GM19452 (cell line): ENCODE measurements around the gene IGFBP6.
A peak's percentile ranks its signal among the peaks of the same experiment; 100 is the strongest.

ENCODE experiments used
- ATAC-seq: cut with Tn5 transposase; IDR thresholded peaks from one replicate; pipeline ENCODE4 v1.9.1; 2021; ENCODE audit not compliant: unreplicated experiment

Gene IGFBP6, protein sequence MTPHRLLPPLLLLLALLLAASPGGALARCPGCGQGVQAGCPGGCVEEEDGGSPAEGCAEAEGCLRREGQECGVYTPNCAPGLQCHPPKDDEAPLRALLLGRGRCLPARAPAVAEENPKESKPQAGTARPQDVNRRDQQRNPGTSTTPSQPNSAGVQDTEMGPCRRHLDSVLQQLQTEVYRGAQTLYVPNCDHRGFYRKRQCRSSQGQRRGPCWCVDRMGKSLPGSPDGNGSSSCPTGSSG

DNA sequence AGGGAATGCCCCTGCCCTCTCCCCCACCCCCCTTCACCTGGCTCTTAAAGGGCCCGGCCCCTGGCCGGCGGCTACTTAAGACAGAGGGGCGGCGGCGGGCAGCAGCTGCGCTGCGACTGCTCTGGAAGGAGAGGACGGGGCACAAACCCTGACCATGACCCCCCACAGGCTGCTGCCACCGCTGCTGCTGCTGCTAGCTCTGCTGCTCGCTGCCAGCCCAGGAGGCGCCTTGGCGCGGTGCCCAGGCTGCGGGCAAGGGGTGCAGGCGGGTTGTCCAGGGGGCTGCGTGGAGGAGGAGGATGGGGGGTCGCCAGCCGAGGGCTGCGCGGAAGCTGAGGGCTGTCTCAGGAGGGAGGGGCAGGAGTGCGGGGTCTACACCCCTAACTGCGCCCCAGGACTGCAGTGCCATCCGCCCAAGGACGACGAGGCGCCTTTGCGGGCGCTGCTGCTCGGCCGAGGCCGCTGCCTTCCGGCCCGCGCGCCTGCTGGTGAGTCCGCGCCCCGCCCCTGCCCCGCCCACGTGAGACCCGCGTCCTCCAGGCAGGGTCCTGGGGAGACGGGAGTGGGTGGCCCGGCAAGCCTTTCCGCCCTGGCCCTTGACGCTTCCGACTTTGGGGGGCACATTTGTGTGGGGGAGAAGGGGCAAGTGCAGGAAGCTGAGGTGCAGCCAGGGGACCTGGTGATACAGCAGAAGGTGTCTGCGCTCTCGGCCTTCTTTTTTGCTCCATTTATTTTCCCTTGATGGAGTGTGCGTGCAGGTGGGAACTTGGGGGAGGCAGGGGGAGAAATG lies at the start of gene IGFBP6:
Gene IGFBP6, plus strand, starts transcription at position 104 of the 790 bp plus-strand sequence. Its CDS starts 51 bp downstream, at position 155.
- no peak for ATAC-seq

DNA sequence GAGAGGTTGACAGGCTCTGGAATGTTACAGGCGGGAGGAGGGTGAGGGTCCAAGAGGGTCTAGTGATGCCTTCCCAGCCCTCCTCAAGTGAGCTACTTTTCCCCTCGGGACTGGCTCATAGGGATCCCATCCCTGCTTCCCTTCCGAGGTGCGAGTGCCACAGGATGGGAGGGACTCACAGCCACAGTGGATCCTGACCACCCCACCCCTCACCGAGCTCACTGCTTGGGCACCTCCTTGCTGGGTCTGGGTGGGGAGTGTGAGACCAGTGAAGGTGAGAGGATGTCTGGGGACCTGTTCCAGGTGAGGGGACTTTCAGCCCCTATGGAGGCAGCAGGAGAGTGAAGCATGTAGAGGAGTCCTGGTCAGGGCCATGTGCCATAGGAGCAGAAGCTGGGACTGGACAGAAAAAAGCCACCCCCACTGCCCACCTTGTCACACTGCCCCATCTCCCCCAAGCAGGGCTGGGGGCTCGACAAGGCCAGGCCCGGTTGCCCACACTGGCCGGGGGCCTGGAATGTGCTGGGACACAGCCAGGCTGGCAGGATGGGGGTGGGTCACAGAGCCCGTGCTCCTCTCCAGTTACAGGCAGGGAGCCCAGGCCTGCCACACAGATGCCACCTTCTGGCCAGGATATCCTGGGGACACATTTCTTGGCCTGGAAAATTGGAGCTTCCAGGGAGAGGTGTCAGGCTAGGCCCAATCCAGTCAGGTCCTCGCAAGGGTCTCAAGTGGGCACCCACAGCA lies 49.3 kb upstream of the IGFBP6 start:
- ATAC-seq, result no peak

DNA sequence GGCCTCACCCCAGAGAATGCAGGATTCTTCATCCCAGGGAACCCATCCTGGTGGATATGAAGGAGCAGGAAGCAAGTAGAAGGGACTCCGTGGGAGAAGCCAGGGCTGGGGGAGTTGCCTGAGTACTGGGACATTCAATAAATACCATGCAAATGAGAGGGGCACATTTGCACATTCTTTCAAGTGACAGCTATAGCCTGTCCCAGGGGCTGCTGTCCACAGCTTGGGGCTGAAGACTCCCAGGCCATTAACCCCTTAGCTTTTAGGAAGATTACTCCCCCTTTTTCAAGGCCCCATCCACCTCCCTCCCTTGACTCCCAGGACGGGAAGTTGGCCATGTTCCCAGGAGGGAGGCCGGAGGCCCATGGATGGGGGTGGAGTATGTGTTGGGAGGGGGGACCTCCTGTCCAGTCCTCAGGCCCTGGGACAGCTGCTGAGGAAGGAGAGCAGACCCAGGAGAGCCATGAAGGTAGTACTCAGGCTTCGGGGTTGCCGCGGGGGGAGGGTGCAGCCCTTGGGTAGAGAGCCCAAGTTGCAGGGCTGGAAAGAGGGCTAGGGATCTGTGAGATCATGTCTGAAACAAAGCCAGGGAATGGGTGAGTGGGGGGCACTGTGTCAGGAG lies 48.6 kb upstream of the IGFBP6 start:
- ATAC-seq, result no peak

DNA sequence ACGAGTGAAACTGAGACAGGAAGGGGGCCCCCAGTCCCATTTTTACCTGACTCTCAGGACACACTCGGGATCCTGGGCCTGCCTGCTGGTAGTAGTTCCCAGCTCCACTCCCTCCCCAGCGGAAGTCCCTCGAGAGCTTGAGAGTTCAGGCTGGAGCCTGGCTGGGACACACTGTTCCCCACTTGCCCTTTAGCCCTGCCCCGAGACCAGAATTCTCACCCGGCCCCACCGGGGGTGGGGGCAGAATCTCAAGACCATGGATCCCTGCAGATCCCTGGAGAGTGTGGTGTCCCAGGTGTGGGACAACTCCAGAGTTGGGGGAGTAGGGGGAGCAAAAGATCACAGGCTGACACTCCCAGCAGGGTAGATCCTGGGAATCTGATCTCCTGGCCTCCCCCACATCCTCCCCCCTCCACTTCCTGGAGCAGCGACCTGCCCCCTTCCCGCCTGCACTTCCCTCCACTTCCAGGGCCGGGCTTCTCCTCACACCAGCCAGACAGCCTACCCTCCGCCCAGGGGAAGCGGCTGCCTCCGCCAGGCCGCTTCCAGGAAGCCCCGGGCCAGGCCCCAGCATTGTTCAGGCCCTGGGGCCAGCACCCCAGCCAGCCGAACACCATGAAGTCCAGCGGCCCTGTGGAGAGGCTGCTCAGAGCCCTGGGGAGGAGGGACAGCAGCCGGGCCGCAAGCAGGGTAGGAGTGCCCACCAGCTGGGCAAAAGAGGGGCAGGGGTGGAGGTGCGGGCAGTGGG lies 47.7 kb upstream of the IGFBP6 start, which contains the start of gene TNS2:
Gene TNS2, plus strand, starts transcription at position 495 of the 748 bp plus-strand sequence. Its CDS starts 121 bp downstream, at position 616.
- no peak for ATAC-seq

DNA sequence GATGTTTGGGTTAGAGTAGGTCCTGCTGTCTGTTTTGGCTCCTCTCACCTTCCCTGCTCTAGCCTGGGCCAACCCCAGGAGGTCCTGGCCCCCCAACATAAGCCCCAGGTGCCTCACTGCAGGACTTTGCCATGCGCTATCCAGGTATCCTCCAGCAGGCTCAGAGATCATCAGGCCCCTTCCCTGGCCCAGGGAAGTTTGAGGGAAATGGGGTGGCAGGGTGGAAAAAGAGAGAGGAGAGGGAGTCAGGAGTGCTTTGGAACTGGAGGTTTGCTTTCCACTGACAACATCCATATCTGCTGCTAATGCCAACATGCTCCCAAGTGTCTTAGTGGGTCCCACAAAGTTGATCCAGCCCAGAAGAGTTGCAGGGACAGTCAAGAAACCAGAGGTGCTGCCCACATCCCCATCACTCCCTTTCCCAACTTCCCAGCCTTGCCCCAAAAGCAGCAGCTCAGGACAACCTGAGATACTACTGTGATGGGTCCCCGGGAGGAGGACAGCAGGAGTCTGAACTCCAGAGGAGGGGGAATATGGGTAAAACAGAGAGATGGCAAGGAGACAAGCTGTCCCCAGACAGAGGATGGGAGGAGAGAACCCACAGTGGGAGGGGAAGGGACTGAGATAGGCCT lies 46.9 kb upstream of the IGFBP6 start:
- ATAC-seq, result no peak

DNA sequence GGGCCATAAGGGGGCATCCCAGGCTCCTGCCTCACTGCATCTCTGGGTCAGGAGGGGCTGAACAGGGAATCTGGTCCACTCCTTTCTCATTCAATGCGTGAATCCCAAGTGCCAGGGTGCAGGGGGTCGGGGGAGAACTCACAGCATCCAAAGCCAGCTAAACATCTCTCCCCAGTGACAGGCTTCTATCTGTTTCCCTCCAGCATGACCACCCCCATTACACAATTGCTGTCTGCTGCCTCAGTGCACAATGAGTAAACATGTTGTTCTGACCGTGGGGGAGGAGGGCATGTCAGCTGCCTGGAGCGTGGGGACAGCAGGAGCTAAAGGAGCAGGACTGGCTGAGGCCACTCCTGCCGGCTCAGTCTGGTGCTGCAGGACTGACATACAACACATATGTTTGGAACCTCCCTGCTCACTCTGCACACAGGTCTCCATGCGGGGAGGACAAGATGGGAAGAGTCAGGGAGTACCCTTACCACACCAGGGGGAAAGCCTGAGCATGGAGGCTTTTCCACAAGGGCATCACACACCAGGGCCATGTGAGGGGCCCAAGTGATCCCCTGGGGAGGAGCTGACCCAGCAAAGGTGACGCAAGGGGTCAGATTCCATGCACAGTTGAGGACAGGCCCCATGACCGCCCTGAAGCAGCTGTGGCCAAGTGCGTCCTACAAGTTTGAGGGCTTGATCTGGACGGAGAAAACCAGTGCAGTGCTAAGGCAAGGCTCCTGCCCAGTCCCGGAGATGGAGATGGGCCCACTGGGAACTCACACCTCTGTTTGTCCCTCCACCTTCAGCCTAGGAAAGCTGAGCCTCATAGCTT lies 46.2 kb upstream of the IGFBP6 start:
- ATAC-seq, result no peak

DNA sequence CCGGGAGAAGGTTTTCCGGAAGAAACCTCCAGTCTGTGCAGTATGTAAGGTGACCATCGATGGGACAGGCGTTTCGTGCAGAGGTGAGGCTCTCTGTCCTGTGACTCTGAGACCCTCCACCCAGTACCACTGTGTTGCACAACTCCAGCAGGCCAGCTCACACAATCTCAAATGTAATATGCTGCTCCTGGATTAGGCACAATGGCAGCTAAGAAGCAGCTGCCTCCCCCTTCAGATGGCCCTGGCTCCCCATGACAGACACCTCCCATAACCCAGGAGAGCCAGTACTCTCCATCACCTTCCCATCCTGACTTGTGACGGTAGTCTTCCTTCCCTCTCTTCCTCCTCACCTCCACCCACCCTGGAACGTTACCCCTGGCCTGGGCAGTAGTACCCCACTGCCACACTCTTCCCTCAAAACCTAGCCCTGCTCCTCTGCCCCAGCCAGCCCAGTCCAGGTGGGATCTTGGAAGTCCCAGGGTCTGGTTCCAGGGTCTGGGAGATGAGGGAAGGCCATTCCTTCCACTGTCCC lies 45.5 kb upstream of the IGFBP6 start:
- no peak for ATAC-seq

DNA sequence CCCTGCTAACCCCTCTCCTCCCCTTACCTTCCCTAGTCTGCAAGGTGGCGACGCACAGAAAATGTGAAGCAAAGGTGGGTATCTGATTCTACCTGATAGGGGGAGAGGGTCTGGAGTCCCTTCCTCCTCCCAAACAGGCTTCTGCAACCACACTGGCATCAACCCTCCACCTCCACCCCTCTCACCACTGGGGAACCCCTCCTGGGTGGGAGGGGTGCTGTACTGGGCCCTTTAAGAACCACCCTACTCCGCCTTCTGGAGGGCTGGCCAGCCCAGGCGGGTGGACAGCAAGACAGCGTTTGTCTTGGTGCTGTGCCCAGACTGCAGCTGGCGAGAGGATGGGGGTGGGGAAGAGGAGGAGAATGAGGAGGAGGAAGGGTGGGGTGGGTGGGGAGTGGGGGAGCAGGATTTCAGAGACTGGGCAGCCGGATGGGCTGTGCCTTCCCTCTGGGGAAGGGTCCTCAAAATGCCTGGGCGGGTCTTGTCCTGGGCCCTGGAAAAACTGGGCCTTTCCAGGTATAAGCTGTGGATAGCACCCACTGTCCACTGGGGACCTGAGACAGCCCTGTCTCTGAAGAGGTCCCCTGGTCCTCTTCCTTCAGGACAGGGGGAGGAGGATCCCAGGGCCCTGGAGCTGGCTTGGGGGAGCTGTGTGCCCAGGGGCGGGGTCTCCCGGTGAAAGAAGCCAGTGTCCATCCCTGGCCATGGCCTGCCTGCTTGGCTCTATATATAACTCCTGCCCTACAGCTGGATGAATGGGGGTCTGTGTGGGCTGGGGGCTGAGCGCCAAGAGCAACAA lies 44.8 kb upstream of the IGFBP6 start:
- ATAC-seq, result no peak

DNA sequence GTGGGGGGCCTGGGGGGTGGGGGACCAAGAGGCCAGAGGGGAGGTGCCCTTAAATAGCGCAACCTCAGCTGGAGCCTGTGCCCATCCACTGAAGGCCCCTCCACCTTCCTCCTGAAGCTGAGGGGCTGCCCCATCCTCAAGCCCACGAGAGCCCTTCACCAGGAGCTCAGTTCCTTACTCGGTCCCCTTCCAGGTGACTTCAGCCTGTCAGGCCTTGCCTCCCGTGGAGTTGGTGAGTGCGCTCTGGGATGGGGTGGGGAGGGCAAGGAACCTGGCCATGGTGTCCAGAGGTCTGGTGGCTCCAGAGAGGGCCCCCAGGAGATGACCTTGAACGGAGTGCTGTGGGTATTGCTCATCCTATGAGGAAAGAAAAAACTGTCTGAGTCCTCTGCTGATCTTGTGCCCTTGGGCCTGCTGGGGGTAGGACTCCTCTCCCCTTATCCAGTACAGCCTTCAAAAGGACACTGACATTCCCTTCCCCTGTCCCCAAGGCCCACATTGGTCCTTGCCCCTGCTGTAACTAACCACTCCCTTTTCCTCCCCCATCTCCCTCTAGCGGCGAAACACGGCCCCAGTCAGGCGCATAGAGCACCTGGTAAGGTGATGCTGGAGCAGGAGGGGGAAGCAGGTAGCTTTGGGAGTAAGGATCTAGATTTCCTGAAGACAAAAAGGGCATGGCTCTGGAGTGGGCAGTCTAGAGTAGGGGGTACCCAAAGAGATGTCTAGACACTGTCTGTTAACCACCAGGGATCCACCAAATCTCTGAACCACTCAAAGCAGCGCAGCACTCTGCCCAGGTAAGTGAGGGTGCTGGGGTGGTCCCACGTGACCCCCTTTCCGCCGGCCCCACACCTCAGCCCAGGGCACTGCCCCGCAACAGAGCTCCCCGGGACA lies 44.0 kb upstream of the IGFBP6 start:
- ATAC-seq, result no peak

DNA sequence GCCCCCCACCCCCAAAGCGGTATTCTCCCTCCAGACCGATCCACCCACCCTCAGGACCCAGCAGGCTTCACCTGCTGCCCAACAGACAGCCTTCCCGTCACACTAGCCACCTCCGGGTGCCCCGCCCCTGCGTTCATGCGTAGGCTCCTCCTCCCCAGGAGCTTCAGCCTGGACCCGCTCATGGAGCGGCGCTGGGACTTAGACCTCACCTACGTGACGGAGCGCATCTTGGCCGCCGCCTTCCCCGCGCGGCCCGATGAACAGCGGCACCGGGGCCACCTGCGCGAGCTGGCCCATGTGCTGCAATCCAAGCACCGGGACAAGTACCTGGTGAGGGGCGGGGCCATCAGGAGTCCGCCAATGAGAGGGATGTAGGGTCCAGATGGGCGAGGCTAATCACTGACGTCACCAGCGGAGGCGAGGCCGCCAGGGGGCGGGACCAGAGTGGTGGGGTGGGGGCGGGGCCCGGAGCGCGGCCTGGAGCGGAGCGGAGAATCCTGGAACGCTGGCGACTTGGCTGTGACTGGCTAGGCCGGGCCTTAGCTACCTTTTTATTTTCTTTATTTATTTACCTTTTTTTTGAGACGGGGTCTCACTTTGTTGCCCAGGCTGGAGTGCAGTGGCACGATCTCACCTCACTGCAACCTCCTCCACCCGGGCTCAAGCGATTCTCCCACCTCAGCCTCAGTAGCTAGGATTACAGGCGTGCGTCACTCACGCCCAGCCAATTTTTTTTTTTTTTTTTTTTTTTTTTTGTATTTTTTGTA lies 43.2 kb upstream of the IGFBP6 start:
- ATAC-seq, result peak; percentile 77

DNA sequence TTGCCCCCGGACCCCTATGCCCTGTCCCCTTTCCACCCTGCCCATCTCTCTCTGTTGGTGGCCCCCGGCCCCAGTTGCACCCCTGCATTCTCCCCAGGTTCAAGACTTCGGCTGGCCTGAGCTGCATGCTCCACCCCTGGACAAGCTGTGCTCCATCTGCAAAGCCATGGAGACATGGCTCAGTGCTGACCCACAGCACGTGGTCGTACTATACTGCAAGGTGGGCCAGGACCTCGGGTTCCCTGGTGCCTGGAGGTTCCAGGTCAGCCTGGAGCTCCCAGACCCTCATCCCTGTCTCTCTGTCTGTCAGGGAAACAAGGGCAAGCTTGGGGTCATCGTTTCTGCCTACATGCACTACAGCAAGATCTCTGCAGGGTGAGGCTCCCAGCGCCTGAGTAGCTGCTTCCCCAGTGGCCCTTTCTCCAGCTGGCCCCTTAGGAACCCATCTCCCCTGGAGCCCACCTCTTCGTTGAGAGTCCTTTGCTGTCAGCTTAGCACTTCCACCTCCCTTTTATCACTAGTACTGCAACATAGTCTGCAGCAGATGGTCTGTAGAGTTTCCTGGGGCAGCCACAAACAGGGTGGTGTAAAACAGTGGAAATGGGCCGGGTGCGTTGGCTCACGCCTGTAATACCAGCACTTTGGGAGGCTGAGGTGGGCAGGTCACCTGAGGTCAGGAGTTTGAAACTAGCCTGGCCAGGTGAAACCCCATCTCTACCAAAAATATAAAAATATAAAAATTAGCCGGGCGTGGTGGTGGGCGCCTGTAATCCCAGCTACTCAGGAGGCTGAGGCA lies 41.8 kb upstream of the IGFBP6 start:
- no peak for ATAC-seq

DNA sequence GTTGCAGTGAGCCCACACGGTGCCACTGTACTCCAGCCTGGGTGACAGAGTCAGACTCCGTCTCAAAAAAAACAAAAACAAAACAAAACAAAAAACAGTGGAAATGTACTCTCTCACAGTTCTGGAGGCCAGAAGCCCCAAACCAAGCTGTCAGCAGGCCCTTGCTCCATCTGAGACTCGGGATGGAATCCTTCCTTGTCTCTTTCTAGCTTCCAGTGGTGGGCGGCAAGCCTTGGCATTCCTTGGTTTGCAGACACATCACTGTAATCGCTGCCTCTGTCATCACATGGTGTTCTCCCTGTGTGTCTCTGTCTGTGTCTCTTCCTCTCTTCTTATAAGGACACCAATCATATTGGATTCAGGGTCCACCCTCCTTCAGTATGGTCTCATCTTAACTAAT lies 41.2 kb upstream of the IGFBP6 start:
- ATAC-seq, result no peak

DNA sequence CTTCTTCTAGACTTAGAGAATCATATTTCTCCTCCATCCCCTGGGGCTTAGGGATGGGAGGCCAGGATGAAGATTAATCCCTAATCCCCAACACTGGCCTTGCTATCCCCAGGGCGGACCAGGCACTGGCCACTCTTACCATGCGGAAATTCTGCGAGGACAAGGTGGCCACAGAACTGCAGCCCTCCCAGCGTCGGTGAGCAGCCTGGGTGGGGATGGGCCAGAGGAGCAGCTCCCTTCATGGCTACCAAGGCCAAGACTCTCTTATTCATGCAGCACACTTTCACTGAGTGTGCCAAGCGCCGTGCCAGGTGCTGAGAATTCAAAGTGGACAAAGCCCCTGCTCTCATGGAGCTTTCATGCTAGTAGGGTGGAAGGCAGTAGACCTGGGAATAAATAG lies 40.6 kb upstream of the IGFBP6 start:
- ATAC-seq, result no peak

DNA sequence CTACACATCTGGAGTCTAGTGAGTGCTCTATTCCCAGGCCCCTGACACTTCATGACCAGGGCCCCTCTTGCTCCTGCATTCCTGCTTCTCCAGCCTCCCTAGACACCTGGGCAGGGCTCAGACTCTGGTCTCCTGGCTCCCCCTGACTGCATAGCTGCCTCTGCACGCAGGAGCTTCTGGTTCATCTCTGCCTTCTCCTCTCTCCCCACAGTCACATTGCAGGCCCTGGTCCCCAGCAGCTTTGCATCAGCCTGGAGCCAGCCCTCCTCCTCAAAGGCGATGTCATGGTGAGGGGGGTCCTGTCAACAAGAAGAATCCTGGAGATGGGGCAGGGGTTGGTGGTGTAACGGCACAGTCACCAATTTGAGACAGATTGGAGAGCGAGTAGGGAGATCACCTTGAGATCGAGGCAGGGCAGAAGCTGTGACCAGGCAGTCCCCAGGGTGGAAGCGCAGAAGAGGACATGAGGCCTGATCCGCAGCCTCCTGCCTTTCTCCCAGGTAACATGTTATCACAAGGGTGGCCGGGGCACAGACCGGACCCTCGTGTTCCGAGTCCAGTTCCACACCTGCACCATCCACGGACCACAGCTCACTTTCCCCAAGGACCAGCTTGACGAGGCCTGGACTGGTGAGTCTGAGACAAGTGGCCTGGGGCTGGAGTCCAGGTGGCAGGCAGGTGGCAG lies 39.5 kb upstream of the IGFBP6 start:
- ATAC-seq, result no peak
